Measurements from ENCODE around the gene DGLUCY.

GRCh38 chr14:91258876-91259275 lies 145.0 kb downstream of the DGLUCY start:
- TF ChIP-seq EZH2phosphoT487 (IDR thresholded peaks at IDR 0.05; ENCODE audit: insufficient read depth, low read depth) = no peak
- no peak for TF ChIP-seq EZH2 (IDR thresholded peaks at IDR 0.05; ENCODE audit: insufficient read depth, poor library complexity, severe bottlenecking)

All from GM23248 (cell line).